HG03108 (cell line): Measurements from ENCODE around the gene GAB3.

ENCODE experiments used
- ATAC-seq: cut with Tn5 transposase; IDR thresholded peaks from one replicate; pipeline ENCODE4 v1.9.1; 2021; ENCODE audit warnings: moderate library complexity; ENCODE audit not compliant: unreplicated experiment

The GAB3 gene

GRCh38 chrX:154750301-154751202, at the start of gene GAB3:
Gene GAB3, minus strand, starts transcription at chrX:154751077. Its CDS starts 52 bp downstream, at chrX:154751025.
- ATAC-seq: peak; percentile 65

GRCh38 chrX:154799556-154800348, 48.9 kb upstream of the GAB3 start:
- no peak for ATAC-seq

- ATAC-seq: no peak
These were observed 46.1 kb upstream of the GAB3 start for GRCh38 chrX:154797006-154797405.

- ATAC-seq: no peak
These were observed 44.1 kb upstream of the GAB3 start for GRCh38 chrX:154795016-154795415.

- no peak for ATAC-seq
These were observed 42.4 kb upstream of the GAB3 start for GRCh38 chrX:154793084-154793795.

GRCh38 chrX:154791939-154792338, 41.1 kb upstream of the GAB3 start:
- no peak for ATAC-seq

- ATAC-seq: no peak
These were observed 40.6 kb upstream of the GAB3 start for GRCh38 chrX:154791467-154791866.

- no peak for ATAC-seq
These were observed 34.8 kb upstream of the GAB3 start for GRCh38 chrX:154785716-154786115.

- no peak for ATAC-seq
These were observed 33.5 kb upstream of the GAB3 start for GRCh38 chrX:154784149-154784995.

GRCh38 chrX:154780968-154781367, 30.1 kb upstream of the GAB3 start:
- ATAC-seq: no peak

GRCh38 chrX:154779261-154779660, 28.4 kb upstream of the GAB3 start:
- no peak for ATAC-seq

GRCh38 chrX:154776753-154777152, 25.9 kb upstream of the GAB3 start:
- ATAC-seq: no peak

GRCh38 chrX:154775419-154776349, 24.8 kb upstream of the GAB3 start:
- ATAC-seq: no peak

GRCh38 chrX:154774622-154775021, 23.7 kb upstream of the GAB3 start:
- ATAC-seq: no peak

- ATAC-seq: peak; percentile 89
These were observed 11.8 kb upstream of the GAB3 start, which contains the start of gene DKC1 for GRCh38 chrX:154762537-154763296. Gene DKC1, plus strand, starts transcription at chrX:154762864. Its CDS starts 102 bp downstream, at chrX:154762966.

GRCh38 chrX:154761977-154762536, 11.2 kb upstream of the GAB3 start:
- no peak for ATAC-seq

- no peak for ATAC-seq
These were observed 7.8 kb upstream of the GAB3 start for GRCh38 chrX:154758696-154759095.

GRCh38 chrX:154751669-154752271, 893 bp upstream of the GAB3 start:
- no peak for ATAC-seq
